ENCODE data around the gene FOXO6. TPM values are rescaled to one million over a fixed set of nuclear protein-coding genes. Genes with fewer than 3 reads are reported as not detected.

The FOXO6 gene
- polyA plus RNA-seq, 1 of the 3 experiments (the other 2 are of a cell fraction): 0.35 TPM

DNA sequence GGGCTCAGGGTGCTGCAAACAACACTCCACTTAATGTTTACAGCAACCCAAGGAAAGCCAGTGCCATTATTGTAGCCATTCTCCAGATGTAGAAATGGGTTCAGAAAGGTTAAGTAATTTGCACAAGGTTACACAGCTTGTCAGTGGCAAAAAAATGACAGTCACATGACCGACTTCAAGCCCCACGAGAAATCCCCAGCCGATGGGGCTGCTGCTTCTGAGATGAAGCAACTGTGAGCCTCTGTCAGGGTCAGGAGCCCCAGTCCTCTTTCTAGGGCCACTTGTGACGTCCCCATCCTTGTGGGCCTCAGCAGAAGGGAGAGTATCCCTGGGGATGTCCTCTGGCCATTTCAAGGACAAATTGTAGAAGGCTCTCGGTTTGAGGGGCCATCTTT lies 68.4 kb downstream of the FOXO6 start:
- Histone ChIP-seq H3K79me2 (ENCODE audit: insufficient read depth) (peaks cover 16% of the 10 kb centered on the region; the same call in 1 of the 2 replicates), H4K20me1 (ENCODE audit: insufficient read depth) (no peaks in the 10 kb centered on the region), H3K27me3 (ENCODE audit: insufficient read depth) (no peaks in the 10 kb centered on the region), H3K4me2 (no peak overlapping the region), H3K4me3 (ENCODE audit: low read depth in 2 of 2, low read length in 1 of 2) (no peak overlapping the region), H3K27ac (ENCODE audit: low read depth in 2 of 2, low read length in 1 of 2) (no peak overlapping the region), H3K9me2 (no peaks in the 10 kb centered on the region), H3K36me3 (replicated peaks in 1 of 2; ENCODE audit: control insufficient read depth in 1 of 2, insufficient read depth in 2 of 2, low read length in 1 of 2) (no peaks in the 10 kb centered on the region), H3K4me1 (ENCODE audit: control insufficient read depth in 1 of 2, insufficient read depth in 2 of 2, low read depth in 1 of 2, low read length in 1 of 2) (peaks cover 15 to 43% of the 10 kb centered on the region in 2 experiments; a peak in 3 of 4 replicates), H3K9me3 (no peaks in the 10 kb centered on the region), H3F3A (replicated peaks; ENCODE audit: insufficient read depth) (peaks cover 15% of the 10 kb centered on the region), H2AFZ (ENCODE audit: low read depth) (no peak overlapping the region), H3K9ac (no peak overlapping the region)
- TF ChIP-seq MXI1 (IDR thresholded peaks at IDR 0.05; ENCODE audit: low read depth, low read length) (no peak), CHD2 (IDR thresholded peaks at IDR 0.05; ENCODE audit: low read length, partially characterized antibody) (no peak), POLR2AphosphoS5 (IDR thresholded peaks at IDR 0.05; ENCODE audit: low read depth, low read length) (no peak)
- DNase-seq: no peak
- WGBS (ENCODE audit: low lambda C conversion rate): 88% methylated on average over 5 of the region's 5 CpGs
- CTCF ChIA-PET: interaction anchor here (1.2 to 5.8 kb wide), 3 partner anchors 10 to 147 kb away, joined by 4 to 74 read pairs (median 5); no protein-coding TSS in a partner anchor
- POLR2A ChIA-PET: no interaction called here

DNA sequence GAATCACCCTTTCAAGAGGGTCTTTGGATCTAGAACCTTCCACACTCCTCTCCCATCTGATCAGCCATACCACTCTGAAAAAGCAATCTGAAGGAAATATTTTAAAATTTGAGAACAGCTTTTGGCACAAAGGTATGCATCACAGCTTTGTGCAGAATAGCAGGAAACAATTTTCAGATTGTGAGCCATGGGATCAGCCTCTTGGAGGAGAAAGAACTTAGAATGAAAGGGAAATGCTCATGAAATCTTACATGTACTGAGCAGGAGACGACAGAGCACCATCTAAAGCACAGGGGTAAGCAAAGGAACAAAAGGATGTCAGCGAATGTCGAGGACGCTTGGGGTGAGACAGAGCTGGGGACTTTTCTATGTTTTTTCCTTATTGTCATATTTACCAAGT lies 68.8 kb downstream of the FOXO6 start:
- Histone ChIP-seq H2AFZ (ENCODE audit: low read depth) (no peak overlapping the region), H3K79me2 (ENCODE audit: insufficient read depth) (peaks cover 21% of the 10 kb centered on the region; the same call in 1 of the 2 replicates), H3F3A (replicated peaks; ENCODE audit: insufficient read depth) (peaks cover 19% of the 10 kb centered on the region), H3K9me3 (no peaks in the 10 kb centered on the region), H3K4me3 (ENCODE audit: low read depth in 2 of 2, low read length in 1 of 2) (no peak overlapping the region), H4K20me1 (ENCODE audit: insufficient read depth) (no peaks in the 10 kb centered on the region), H3K9ac (no peak overlapping the region), H3K27me3 (ENCODE audit: insufficient read depth) (no peaks in the 10 kb centered on the region), H3K27ac (ENCODE audit: low read depth in 2 of 2, low read length in 1 of 2) (no peak overlapping the region), H3K9me2 (no peaks in the 10 kb centered on the region), H3K4me2 (no peak overlapping the region), H3K36me3 (replicated peaks in 1 of 2; ENCODE audit: control insufficient read depth in 1 of 2, insufficient read depth in 2 of 2, low read length in 1 of 2) (no peaks in the 10 kb centered on the region), H3K4me1 (ENCODE audit: control insufficient read depth in 1 of 2, insufficient read depth in 2 of 2, low read depth in 1 of 2, low read length in 1 of 2) (peaks cover 15 to 47% of the 10 kb centered on the region in 2 experiments; a peak in 3 of 4 replicates)
- TF ChIP-seq TCF12 (IDR thresholded peaks at IDR 0.05): no peak
- TF ChIP-seq, protein P1, sequence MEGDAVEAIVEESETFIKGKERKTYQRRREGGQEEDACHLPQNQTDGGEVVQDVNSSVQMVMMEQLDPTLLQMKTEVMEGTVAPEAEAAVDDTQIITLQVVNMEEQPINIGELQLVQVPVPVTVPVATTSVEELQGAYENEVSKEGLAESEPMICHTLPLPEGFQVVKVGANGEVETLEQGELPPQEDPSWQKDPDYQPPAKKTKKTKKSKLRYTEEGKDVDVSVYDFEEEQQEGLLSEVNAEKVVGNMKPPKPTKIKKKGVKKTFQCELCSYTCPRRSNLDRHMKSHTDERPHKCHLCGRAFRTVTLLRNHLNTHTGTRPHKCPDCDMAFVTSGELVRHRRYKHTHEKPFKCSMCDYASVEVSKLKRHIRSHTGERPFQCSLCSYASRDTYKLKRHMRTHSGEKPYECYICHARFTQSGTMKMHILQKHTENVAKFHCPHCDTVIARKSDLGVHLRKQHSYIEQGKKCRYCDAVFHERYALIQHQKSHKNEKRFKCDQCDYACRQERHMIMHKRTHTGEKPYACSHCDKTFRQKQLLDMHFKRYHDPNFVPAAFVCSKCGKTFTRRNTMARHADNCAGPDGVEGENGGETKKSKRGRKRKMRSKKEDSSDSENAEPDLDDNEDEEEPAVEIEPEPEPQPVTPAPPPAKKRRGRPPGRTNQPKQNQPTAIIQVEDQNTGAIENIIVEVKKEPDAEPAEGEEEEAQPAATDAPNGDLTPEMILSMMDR (IDR thresholded peaks at IDR 0.05): no peak
- no peak for TF ChIP-seq GABPA (IDR thresholded peaks at IDR 0.05; ENCODE audit: low read depth)
- no peak for TF ChIP-seq NRF1 (IDR thresholded peaks at IDR 0.05; ENCODE audit: low read depth, low read length)
- no peak for TF ChIP-seq NFIC (IDR thresholded peaks at IDR 0.05; ENCODE audit: borderline replicate concordance)
- no peak for DNase-seq
- ChIA-PET POLR2A (no interaction called here), CTCF (interaction anchor here (0.6 to 5.8 kb wide), 5 partner anchors 11 to 165 kb away, joined by 3 to 74 read pairs (median 35); partner anchors contain the start of gene FOXO6)
- WGBS (ENCODE audit: low lambda C conversion rate): 93% methylated on average over 4 of the region's 4 CpGs

DNA sequence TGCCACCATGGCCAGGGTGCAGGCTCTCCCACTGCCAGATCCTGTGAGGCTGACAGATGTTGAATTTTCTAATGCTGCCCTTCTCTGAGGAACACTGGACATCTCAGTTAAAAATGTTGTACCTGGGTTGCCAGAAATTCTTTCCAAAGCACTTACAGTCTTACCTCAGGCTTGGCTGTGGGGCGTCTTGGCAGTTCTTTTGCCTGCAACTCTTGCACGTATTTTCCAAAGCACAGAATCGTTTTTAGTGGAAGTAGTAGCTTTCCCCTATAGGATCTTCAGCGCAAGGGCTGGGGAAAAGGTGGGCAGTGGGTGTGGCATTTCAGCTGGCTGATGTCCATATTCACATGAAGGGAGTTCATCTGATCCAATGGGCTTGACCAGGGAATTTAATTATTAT lies 69.3 kb downstream of the FOXO6 start:
- POLR2A ChIA-PET: interaction anchor here (0.5 kb wide), 1 partner anchor 71 kb away, joined by 3 read pairs; no protein-coding TSS in a partner anchor
- peaks cover 26% of the 10 kb centered on the region; the same call in 1 of the 2 replicates for H3K79me2 ChIP-seq (ENCODE audit: insufficient read depth)
- no peaks in the 10 kb centered on the region for H3K27me3 ChIP-seq (ENCODE audit: insufficient read depth)
- H3K4me3 ChIP-seq (ENCODE audit: low read depth in 2 of 2, low read length in 1 of 2): no peak overlapping the region
- H3K9me2 ChIP-seq: no peaks in the 10 kb centered on the region
- DNase-seq: peak; percentile 10
- no peaks in the 10 kb centered on the region for H3K9me3 ChIP-seq
- H2AFZ ChIP-seq (ENCODE audit: low read depth): no peak overlapping the region
- CTCF ChIA-PET: interaction anchor here (0.6 to 5.8 kb wide), 10 partner anchors 7 to 165 kb away, joined by 3 to 74 read pairs (median 8); partner anchors contain the start of gene FOXO6
- H3K4me1 ChIP-seq (ENCODE audit: control insufficient read depth in 1 of 2, insufficient read depth in 2 of 2, low read depth in 1 of 2, low read length in 1 of 2): peaks cover 20 to 52% of the 10 kb centered on the region in 2 experiments
- peaks cover 23% of the 10 kb centered on the region for H3F3A ChIP-seq (replicated peaks; ENCODE audit: insufficient read depth)
- H3K36me3 ChIP-seq (replicated peaks in 1 of 2; ENCODE audit: control insufficient read depth in 1 of 2, insufficient read depth in 2 of 2, low read length in 1 of 2): no peaks in the 10 kb centered on the region
- no peaks in the 10 kb centered on the region for H4K20me1 ChIP-seq (ENCODE audit: insufficient read depth)
- WGBS (ENCODE audit: low lambda C conversion rate): 80% methylated on average over 4 of the region's 4 CpGs
- no peak overlapping the region for H3K27ac ChIP-seq (ENCODE audit: low read depth in 2 of 2, low read length in 1 of 2)
- no peak overlapping the region for H3K4me2 ChIP-seq
- no peak overlapping the region for H3K9ac ChIP-seq
- TF ChIP-seq, protein P2, sequence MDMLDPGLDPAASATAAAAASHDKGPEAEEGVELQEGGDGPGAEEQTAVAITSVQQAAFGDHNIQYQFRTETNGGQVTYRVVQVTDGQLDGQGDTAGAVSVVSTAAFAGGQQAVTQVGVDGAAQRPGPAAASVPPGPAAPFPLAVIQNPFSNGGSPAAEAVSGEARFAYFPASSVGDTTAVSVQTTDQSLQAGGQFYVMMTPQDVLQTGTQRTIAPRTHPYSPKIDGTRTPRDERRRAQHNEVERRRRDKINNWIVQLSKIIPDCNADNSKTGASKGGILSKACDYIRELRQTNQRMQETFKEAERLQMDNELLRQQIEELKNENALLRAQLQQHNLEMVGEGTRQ (IDR thresholded peaks at IDR 0.05; ENCODE audit: borderline replicate concordance, low read depth, low read length): no peak
- TF ChIP-seq SIN3A (IDR thresholded peaks at IDR 0.05; ENCODE audit: borderline replicate concordance, low read depth, low read length) (no peak), GATA2 (CRISPR knock-in tag; IDR thresholded peaks at IDR 0.05) (no peak)
- TF ChIP-seq, protein P3, sequence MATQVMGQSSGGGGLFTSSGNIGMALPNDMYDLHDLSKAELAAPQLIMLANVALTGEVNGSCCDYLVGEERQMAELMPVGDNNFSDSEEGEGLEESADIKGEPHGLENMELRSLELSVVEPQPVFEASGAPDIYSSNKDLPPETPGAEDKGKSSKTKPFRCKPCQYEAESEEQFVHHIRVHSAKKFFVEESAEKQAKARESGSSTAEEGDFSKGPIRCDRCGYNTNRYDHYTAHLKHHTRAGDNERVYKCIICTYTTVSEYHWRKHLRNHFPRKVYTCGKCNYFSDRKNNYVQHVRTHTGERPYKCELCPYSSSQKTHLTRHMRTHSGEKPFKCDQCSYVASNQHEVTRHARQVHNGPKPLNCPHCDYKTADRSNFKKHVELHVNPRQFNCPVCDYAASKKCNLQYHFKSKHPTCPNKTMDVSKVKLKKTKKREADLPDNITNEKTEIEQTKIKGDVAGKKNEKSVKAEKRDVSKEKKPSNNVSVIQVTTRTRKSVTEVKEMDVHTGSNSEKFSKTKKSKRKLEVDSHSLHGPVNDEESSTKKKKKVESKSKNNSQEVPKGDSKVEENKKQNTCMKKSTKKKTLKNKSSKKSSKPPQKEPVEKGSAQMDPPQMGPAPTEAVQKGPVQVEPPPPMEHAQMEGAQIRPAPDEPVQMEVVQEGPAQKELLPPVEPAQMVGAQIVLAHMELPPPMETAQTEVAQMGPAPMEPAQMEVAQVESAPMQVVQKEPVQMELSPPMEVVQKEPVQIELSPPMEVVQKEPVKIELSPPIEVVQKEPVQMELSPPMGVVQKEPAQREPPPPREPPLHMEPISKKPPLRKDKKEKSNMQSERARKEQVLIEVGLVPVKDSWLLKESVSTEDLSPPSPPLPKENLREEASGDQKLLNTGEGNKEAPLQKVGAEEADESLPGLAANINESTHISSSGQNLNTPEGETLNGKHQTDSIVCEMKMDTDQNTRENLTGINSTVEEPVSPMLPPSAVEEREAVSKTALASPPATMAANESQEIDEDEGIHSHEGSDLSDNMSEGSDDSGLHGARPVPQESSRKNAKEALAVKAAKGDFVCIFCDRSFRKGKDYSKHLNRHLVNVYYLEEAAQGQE (IDR thresholded peaks at IDR 0.05; ENCODE audit: low read depth, low read length): no peak
- TF ChIP-seq, protein P4, sequence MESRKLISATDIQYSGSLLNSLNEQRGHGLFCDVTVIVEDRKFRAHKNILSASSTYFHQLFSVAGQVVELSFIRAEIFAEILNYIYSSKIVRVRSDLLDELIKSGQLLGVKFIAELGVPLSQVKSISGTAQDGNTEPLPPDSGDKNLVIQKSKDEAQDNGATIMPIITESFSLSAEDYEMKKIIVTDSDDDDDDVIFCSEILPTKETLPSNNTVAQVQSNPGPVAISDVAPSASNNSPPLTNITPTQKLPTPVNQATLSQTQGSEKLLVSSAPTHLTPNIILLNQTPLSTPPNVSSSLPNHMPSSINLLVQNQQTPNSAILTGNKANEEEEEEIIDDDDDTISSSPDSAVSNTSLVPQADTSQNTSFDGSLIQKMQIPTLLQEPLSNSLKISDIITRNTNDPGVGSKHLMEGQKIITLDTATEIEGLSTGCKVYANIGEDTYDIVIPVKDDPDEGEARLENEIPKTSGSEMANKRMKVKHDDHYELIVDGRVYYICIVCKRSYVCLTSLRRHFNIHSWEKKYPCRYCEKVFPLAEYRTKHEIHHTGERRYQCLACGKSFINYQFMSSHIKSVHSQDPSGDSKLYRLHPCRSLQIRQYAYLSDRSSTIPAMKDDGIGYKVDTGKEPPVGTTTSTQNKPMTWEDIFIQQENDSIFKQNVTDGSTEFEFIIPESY (IDR thresholded peaks at IDR 0.05; ENCODE audit: borderline replicate concordance, low read depth): no peak
